WTC11 (cell line): ENCODE results near the gene GPR3. TPM values are rescaled to one million over a fixed set of nuclear protein-coding genes. Genes with fewer than 3 reads are reported as not detected.

Experiments used
- ATAC-seq: fragments of 200-7000 bp; cut with Tn5 transposase; 2 replicates; pipeline ENCODE4 v1.10.0; 2021; ENCODE audit warnings: mild to moderate bottlenecking, moderate library complexity
- CTCF ChIA-PET: fragments of 300-600 bp; sonication (Branson Sonifier 250); formaldehyde crosslinking; loops from one replicate; lab custom pipeline; 2021; ENCODE audit warnings: antibody characterized with exemption; lab: Charles Lee
- POLR2A ChIA-PET: fragments of 350-600 bp; sonication (Branson Sonifier 250); formaldehyde crosslinking; loops from one replicate; lab custom pipeline; 2021; ENCODE audit warnings: antibody characterized with exemption; lab: Charles Lee
- DNase-seq: peaks from one replicate; pipeline ENCODE4 v3.0.0; 2021; ENCODE audit warnings: low spot score
- H3K27ac Mint-ChIP-seq: 2 replicates; pipeline ENCODE4 v1.8.0; 2021; ENCODE audit warnings: mixed read lengths
- H3K27me3 Mint-ChIP-seq: 2 replicates; pipeline ENCODE4 v1.8.0; 2021; ENCODE audit warnings: low read depth, mild to moderate bottlenecking, moderate library complexity, mixed read lengths
- H3K36me3 Mint-ChIP-seq: 2 replicates; pipeline ENCODE4 v1.8.0; 2021; ENCODE audit warnings: mixed read lengths
- H3K4me1 Mint-ChIP-seq: 2 replicates; pipeline ENCODE4 v1.8.0; 2022; ENCODE audit warnings: mixed read lengths
- H3K4me3 Mint-ChIP-seq: 2 replicates; pipeline ENCODE4 v1.8.0; 2021; ENCODE audit warnings: mild to moderate bottlenecking, moderate library complexity, mixed read lengths
- H3K9me3 Mint-ChIP-seq: 2 replicates; pipeline ENCODE4 v1.8.0; 2021; ENCODE audit warnings: mixed read lengths
- CBFB ChIP-seq: sonication (generic); formaldehyde crosslinking; IDR thresholded peaks from 2 replicates; pipeline ENCODE4 v1.8.1; 2022; ENCODE audit warnings: mild to moderate bottlenecking, low read depth, missing genetic modification reagents
- CREB1 ChIP-seq: sonication (generic); formaldehyde crosslinking; IDR thresholded peaks from 2 replicates; pipeline ENCODE4 v1.8.0; 2023; ENCODE audit warnings: mild to moderate bottlenecking, missing genetic modification reagents
- EMX1 ChIP-seq: fragments of 250-450 bp; sonication (Bioruptor Pico); IDR thresholded peaks from 2 replicates; pipeline ENCODE4 v1.8.0; 2021; ENCODE audit warnings: mild to moderate bottlenecking
- FOXK1 ChIP-seq: sonication (generic); formaldehyde crosslinking; IDR thresholded peaks from 2 replicates; pipeline ENCODE4 v1.8.0; 2022; ENCODE audit warnings: mild to moderate bottlenecking, moderate library complexity, missing genetic modification reagents
- HMGA2 ChIP-seq: fragments of 250-450 bp; sonication (Bioruptor Pico); IDR thresholded peaks from 2 replicates; pipeline ENCODE4 v1.4.0; 2021; ENCODE audit warnings: mild to moderate bottlenecking, moderate library complexity
- NR1H2 ChIP-seq: sonication (generic); formaldehyde crosslinking; IDR thresholded peaks from 2 replicates; pipeline ENCODE4 v1.9.0; 2021; ENCODE audit warnings: mild to moderate bottlenecking, moderate library complexity, missing genetic modification reagents
- PRRX2 ChIP-seq: fragments of 250-450 bp; sonication (Bioruptor Pico); IDR thresholded peaks from 2 replicates; pipeline ENCODE4 v1.8.0; 2021; ENCODE audit warnings: mild to moderate bottlenecking
- SMAD3 ChIP-seq: sonication (generic); formaldehyde crosslinking; IDR thresholded peaks from 2 replicates; pipeline ENCODE4 v1.8.0; 2022; ENCODE audit warnings: missing genetic modification reagents, mild to moderate bottlenecking, borderline replicate concordance
- SP1 ChIP-seq: sonication (generic); formaldehyde crosslinking; conservative IDR thresholded peaks from 2 replicates; pipeline ENCODE4 v1.8.1; 2022; ENCODE audit warnings: missing genetic modification reagents
- ZNF138 ChIP-seq: sonication (generic); formaldehyde crosslinking; conservative IDR thresholded peaks from 2 replicates; pipeline ENCODE4 v1.8.1; 2022; ENCODE audit warnings: mild to moderate bottlenecking, moderate library complexity, missing genetic modification reagents
- ZNF416 ChIP-seq: fragments of 250-450 bp; sonication (Bioruptor Pico); IDR thresholded peaks from 2 replicates; pipeline ENCODE4 v1.9.0; 2021; ENCODE audit warnings: mild to moderate bottlenecking, inconsistent platforms
- ZNF423 ChIP-seq: fragments of 250-450 bp; sonication (Bioruptor Pico); IDR thresholded peaks from 2 replicates; pipeline ENCODE4 v2.1.2; 2022; ENCODE audit warnings: mild to moderate bottlenecking, moderate library complexity
- total RNA-seq: library from RNA; stranded (reverse); gene quantifications from 3 replicates; pipeline ENCODE4 v1.2.3, GENCODE V29; 2021
- TF ChIP-seq, protein P1 (sequence below): sonication (generic); formaldehyde crosslinking; IDR thresholded peaks from 2 replicates; pipeline ENCODE4 v1.8.0; 2022; ENCODE audit warnings: mild to moderate bottlenecking, missing genetic modification reagents
- TF ChIP-seq, protein P2 (sequence below): sonication (generic); formaldehyde crosslinking; IDR thresholded peaks from 2 replicates; pipeline ENCODE4 v1.8.1; 2023; ENCODE audit warnings: mild to moderate bottlenecking, missing genetic modification reagents
- TF ChIP-seq, protein P3 (sequence below): fragments of 250-450 bp; sonication (Bioruptor Pico); conservative IDR thresholded peaks from 2 replicates; pipeline ENCODE4 v1.9.0; 2021; ENCODE audit warnings: mild to moderate bottlenecking
- TF ChIP-seq, protein P4 (sequence below): fragments of 250-450 bp; sonication (Bioruptor Pico); IDR thresholded peaks from 2 replicates; pipeline ENCODE4 v1.9.0; 2021; ENCODE audit warnings: moderate library complexity, mild to moderate bottlenecking, inconsistent platforms, borderline replicate concordance
- TF ChIP-seq, protein P5 (sequence below): sonication (generic); formaldehyde crosslinking; IDR thresholded peaks from 2 replicates; pipeline ENCODE4 v1.8.1; 2023; ENCODE audit warnings: mild to moderate bottlenecking, missing genetic modification reagents, moderate library complexity
- TF ChIP-seq, protein P6 (sequence below): sonication (generic); formaldehyde crosslinking; IDR thresholded peaks from 2 replicates; pipeline ENCODE4 v1.8.0; 2023; ENCODE audit warnings: missing genetic modification reagents, mild to moderate bottlenecking, borderline replicate concordance
- TF ChIP-seq, protein P7 (sequence below): sonication (generic); formaldehyde crosslinking; IDR thresholded peaks from 2 replicates; pipeline ENCODE4 v1.8.0; 2022; ENCODE audit warnings: mild to moderate bottlenecking, missing genetic modification reagents

GPR3 gene
- total RNA-seq, 1 experiment from 2014 or later: 12.4 TPM

DNA sequence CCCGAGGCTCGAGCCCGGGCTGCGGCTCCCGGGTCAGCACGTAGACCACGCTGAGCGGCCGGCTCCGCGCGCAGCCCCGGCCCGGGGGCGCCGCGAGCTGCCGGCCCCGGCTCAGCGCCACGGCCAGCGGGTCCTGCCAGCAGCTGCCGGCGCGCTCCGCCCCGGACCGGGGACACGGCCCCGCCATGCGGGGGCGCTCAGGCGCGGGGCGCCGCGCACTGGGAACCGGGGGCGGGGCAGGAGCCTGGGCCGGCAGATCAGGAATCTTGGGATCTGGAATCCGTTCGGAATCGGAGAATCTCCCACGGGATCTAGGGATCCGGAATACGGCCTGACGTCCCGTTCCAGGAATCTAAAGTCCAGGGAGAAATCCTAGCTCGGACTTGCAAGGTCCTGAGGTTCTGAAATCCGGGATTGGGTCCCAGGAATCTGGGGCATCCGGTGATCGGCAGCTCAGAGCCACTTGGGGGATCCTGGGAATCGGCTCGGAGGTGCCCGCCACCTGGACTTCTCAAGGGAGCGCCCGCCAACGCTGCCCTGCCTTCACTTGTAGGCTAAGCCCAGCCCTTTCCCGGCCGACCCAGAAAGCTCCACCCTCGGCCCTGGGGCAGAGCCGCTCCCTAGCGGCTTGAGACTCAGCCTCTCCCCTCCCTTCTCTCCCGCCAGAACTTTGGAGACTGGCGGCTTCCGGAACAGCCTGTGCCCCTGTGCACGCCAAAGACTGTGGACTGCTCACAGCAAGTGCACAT is 25.8 kb upstream of the GPR3 start, which contains the start of gene MAP3K6 (continued):
- TF ChIP-seq, protein P1, sequence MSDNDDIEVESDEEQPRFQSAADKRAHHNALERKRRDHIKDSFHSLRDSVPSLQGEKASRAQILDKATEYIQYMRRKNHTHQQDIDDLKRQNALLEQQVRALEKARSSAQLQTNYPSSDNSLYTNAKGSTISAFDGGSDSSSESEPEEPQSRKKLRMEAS (CRISPR knock-in tag): peak; percentile 43; the same call in 1 of the 2 replicates
- TF ChIP-seq ZNF416: no peak
- TF ChIP-seq, protein P2, sequence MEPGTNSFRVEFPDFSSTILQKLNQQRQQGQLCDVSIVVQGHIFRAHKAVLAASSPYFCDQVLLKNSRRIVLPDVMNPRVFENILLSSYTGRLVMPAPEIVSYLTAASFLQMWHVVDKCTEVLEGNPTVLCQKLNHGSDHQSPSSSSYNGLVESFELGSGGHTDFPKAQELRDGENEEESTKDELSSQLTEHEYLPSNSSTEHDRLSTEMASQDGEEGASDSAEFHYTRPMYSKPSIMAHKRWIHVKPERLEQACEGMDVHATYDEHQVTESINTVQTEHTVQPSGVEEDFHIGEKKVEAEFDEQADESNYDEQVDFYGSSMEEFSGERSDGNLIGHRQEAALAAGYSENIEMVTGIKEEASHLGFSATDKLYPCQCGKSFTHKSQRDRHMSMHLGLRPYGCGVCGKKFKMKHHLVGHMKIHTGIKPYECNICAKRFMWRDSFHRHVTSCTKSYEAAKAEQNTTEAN: 0 out of 2 replicates have a peak, but pooled peaks have one; percentile 9

DNA sequence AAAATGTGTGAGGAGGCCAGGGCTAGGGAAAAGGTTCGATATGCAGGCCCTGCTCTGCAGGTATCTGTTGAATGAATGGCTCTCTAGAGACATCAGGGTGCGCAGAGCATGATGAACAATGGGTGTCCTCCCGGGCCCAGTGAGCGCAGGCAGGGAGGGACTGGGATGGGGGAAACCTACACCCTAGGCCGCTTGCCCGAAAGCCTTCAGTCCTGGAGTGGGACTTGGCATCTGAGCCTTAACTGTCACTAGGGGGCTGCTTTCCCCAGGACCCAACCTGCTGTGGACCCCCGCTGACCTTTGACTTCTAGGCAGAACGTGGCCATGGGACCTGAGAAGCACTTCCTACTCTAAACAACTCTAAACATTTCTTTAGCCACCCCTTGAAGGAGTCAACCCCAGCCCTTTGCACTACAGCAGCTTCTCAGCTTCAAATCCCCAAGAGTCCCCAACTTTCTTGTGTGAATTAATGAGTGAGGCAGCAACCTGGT is 25.2 kb upstream of the GPR3 start:
- Mint-ChIP-seq H3K9me3 (no peaks in the 10 kb centered on the region), H3K4me3 (peak overlapping the region; percentile 80), H3K27me3 (peaks cover 17% of the 10 kb centered on the region), H3K27ac (peak overlapping the region; percentile 80)
- peak; percentile 19 for DNase-seq
- TF ChIP-seq SP1 (CRISPR knock-in tag): 0 out of 2 replicates have a peak, but pooled peaks have one; percentile 4
- TF ChIP-seq, protein P3, sequence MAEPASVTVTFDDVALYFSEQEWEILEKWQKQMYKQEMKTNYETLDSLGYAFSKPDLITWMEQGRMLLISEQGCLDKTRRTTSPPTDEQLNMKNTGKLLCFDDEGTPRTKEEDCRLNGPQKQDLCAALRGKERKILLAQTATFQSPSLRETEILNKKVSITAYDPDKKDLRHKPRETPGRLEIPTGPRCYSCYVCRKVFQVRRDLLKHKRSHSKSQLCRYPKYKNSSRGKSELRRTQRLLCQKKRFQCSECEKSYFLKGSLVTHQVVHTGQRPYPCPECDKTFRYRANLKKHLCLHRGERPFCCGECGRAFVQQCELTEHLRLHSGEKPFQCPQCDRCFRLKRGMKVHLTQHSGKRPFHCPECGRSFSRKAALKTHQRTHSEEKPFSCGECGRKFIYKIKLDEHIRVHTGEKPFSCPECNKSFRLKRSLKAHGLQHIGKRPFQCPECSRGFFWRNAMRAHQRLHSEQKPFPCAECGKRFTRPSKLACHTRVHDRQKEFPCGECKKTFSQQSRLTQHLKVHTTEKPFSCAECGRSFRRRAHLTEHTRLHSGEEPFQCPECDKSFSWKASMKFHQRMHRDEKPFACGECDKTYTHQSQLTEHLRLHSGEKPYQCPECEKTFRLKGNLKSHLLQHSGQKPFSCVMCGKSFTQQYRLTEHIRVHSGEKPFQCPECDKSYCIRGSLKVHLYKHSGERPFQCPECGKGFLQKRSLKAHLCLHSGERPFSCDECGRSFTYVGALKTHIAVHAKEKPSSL (CRISPR knock-in tag): no peak
- TF ChIP-seq NR1H2 (CRISPR knock-in tag): no peak
- TF ChIP-seq, all 79 proteins: peak for 1
- ChIA-PET CTCF (interaction anchor here (0.8 to 8.7 kb wide), 25 partner anchors 12 to 323 kb away, joined by 3 to 258 read pairs (median 10); partner anchors contain the start of genes CD164L2, SYTL1 and TMEM222), POLR2A (interaction anchor here (0.9 to 4.1 kb wide), 7 partner anchors 16 to 66 kb away, joined by 3 to 29 read pairs (median 7); partner anchors contain the start of genes CD164L2 and GPR3)
- peak; percentile 1 for ATAC-seq
- Mint-ChIP-seq H3K4me1 (peaks cover 25% of the 10 kb centered on the region), H3K36me3 (no peaks in the 10 kb centered on the region)

DNA sequence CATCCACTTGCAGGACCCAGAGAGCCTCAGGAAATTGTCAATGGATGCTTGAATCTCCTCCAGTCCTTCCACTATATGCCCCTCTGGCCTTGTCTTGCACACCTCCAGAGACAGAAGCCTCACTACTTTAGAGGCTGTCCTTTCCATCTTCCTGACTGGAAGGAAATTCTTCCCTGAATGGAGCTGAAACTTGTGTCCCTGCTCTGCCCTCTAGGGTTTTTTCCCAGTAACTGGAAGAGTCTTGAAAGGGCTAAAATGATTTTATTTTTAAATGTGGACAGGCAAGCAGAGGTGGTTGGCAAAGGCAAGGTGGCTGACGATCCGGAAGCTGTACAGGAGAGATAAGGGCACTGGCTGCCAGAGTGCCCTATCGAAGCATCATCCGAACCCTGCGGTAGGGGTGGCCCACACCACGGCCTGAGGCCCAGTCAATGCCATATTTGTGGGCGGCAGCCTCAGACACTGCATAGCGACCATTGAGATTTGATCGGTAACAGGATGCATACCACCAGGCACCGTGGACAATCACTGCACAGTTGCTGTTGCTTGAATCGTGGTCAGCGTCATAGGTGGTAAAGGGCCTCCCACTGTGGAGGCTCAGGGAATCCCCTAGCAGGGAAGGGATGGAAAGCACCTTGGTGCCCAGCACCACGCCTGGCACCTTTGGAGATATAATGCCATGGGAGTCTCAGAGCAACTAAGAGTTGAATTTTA is 23.4 kb upstream of the GPR3 start:
- ATAC-seq (no peak), DNase-seq (no peak)
- Mint-ChIP-seq H3K36me3 (no peaks in the 10 kb centered on the region), H3K4me3 (no peak overlapping the region), H3K9me3 (no peaks in the 10 kb centered on the region), H3K4me1 (peaks cover 29% of the 10 kb centered on the region), H3K27me3 (peaks cover 8% of the 10 kb centered on the region), H3K27ac (no peak overlapping the region; the same call in 1 of the 2 replicates)
- ChIA-PET CTCF (interaction anchor here (0.6 to 8.7 kb wide), 14 partner anchors 9 to 404 kb away, joined by 3 to 258 read pairs (median 4); partner anchors contain the start of genes CD164L2, FAM76A and STX12), POLR2A (interaction anchor here (0.6 to 1.5 kb wide), 2 partner anchors 51 to 62 kb away, joined by 3 to 6 read pairs; no protein-coding TSS in a partner anchor)
- TF ChIP-seq ZNF423 (CRISPR knock-in tag) (no peak), PRRX2 (CRISPR knock-in tag) (no peak), FOXK1 (no peak), CREB1 (CRISPR knock-in tag) (no peak), SMAD3 (CRISPR knock-in tag) (no peak), EMX1 (CRISPR knock-in tag) (no peak), HMGA2 (CRISPR knock-in tag) (no peak), CBFB (CRISPR knock-in tag) (no peak), ZNF138 (CRISPR knock-in tag) (no peak)
- TF ChIP-seq, protein P4, sequence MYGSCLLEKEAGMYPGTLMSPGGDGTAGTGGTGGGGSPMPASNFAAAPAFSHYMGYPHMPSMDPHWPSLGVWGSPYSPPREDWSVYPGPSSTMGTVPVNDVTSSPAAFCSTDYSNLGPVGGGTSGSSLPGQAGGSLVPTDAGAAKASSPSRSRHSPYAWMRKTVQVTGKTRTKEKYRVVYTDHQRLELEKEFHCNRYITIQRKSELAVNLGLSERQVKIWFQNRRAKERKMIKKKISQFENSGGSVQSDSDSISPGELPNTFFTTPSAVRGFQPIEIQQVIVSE (CRISPR knock-in tag): no peak
- TF ChIP-seq, protein P5, sequence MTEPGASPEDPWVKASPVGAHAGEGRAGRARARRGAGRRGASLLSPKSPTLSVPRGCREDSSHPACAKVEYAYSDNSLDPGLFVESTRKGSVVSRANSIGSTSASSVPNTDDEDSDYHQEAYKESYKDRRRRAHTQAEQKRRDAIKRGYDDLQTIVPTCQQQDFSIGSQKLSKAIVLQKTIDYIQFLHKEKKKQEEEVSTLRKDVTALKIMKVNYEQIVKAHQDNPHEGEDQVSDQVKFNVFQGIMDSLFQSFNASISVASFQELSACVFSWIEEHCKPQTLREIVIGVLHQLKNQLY (CRISPR knock-in tag): no peak
- TF ChIP-seq, protein P6, sequence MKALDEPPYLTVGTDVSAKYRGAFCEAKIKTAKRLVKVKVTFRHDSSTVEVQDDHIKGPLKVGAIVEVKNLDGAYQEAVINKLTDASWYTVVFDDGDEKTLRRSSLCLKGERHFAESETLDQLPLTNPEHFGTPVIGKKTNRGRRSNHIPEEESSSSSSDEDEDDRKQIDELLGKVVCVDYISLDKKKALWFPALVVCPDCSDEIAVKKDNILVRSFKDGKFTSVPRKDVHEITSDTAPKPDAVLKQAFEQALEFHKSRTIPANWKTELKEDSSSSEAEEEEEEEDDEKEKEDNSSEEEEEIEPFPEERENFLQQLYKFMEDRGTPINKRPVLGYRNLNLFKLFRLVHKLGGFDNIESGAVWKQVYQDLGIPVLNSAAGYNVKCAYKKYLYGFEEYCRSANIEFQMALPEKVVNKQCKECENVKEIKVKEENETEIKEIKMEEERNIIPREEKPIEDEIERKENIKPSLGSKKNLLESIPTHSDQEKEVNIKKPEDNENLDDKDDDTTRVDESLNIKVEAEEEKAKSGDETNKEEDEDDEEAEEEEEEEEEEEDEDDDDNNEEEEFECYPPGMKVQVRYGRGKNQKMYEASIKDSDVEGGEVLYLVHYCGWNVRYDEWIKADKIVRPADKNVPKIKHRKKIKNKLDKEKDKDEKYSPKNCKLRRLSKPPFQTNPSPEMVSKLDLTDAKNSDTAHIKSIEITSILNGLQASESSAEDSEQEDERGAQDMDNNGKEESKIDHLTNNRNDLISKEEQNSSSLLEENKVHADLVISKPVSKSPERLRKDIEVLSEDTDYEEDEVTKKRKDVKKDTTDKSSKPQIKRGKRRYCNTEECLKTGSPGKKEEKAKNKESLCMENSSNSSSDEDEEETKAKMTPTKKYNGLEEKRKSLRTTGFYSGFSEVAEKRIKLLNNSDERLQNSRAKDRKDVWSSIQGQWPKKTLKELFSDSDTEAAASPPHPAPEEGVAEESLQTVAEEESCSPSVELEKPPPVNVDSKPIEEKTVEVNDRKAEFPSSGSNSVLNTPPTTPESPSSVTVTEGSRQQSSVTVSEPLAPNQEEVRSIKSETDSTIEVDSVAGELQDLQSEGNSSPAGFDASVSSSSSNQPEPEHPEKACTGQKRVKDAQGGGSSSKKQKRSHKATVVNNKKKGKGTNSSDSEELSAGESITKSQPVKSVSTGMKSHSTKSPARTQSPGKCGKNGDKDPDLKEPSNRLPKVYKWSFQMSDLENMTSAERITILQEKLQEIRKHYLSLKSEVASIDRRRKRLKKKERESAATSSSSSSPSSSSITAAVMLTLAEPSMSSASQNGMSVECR (CRISPR knock-in tag): no peak
- TF ChIP-seq, protein P7, sequence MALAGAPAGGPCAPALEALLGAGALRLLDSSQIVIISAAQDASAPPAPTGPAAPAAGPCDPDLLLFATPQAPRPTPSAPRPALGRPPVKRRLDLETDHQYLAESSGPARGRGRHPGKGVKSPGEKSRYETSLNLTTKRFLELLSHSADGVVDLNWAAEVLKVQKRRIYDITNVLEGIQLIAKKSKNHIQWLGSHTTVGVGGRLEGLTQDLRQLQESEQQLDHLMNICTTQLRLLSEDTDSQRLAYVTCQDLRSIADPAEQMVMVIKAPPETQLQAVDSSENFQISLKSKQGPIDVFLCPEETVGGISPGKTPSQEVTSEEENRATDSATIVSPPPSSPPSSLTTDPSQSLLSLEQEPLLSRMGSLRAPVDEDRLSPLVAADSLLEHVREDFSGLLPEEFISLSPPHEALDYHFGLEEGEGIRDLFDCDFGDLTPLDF (CRISPR knock-in tag): no peak
- TF ChIP-seq, protein P1 (CRISPR knock-in tag): no peak
